Hippocampal formation (tissue), 2 donors: ENCODE results near the gene SNX9.

Experiments
- DNase-seq, 2 donors: peaks; one replicate each; lab custom pipeline; 2025; lab: John Stamatoyannopoulos, UW

The SNX9 gene

DNA sequence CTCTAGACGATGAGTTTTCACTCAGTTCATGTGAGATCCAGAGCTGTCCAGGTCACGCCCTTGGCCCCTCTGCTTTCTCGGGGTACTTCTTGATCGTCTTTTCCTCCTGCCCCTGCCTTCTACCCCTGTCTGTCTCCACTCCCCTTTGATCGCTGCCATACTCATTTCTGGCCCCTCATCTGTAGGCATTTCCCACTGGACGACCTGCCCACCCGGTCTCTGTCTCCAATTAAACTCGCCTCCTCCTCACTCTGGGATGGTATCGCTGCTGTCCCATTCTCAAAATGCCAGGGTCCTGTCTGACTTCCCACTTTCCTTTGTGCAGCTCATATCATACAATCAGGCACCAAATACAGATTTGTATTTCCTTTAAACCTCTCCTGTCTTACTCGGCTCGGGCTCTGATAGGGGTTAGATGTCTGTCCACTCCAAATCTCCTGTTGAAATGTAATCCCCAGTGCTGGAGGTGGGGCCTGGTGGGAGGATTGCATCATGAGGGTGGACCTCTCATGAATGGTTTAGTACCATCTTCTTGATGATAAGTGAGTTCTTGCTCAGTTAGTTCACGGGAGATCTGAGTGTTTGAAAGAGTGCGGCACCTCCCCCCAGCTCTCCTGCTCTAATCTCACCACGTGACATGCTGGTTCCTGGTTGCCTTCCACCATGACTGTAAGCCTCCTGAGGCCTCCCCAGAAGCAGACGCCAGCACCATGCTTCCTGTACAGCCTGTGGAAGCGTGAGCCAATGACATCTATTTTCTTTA, 155.2 kb downstream of the SNX9 start:
- DNase-seq = no peak

- no peak for DNase-seq
Measured at GRCh38 chr6:157980288-157981131, 157.5 kb downstream of the SNX9 start.

- no peak for DNase-seq
Measured at GRCh38 chr6:157981132-157981394, 158.0 kb downstream of the SNX9 start.

DNA sequence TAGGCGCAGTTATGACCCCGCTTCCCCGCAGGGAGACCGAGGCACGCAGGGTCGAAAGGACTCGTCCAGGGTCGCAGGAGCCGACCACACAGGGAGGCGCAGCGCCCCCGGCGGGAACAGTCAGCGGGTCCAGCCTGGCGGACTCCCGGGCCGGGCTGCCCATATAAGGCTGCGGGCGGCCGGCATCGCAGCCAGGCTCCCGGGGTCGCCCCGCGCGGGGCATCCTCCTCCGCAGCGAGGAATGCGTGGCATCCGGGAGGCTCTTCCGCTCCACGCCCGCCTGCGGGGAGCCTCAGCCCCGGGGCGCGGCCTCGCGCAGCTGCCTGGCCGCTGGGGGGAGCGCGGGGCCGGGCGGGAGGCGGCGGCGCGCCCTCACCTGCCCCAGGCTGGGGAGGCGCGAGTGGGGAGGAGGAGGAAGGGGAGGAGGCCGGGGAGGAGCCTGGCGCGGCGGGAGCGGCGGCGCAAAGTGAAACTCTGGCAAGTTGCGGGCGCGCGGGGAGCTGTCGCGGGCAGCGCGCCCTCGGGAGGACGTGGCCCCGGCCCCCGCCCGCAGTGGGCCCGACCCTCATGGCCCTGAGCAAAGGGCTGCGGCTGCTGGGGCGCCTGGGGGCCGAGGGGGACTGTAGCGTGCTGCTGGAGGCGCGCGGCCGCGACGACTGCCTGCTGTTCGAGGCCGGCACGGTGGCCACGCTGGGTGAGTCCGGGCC, 158.5 kb downstream of the SNX9 start, which contains the start of gene SYNJ2:
SYNJ2 (plus strand) TSS at position 469 of the 707 bp plus-strand sequence; CDS start at position 568, 99 bp downstream.
- peak in 1 of 2 donors; percentile 72 for DNase-seq

DNA sequence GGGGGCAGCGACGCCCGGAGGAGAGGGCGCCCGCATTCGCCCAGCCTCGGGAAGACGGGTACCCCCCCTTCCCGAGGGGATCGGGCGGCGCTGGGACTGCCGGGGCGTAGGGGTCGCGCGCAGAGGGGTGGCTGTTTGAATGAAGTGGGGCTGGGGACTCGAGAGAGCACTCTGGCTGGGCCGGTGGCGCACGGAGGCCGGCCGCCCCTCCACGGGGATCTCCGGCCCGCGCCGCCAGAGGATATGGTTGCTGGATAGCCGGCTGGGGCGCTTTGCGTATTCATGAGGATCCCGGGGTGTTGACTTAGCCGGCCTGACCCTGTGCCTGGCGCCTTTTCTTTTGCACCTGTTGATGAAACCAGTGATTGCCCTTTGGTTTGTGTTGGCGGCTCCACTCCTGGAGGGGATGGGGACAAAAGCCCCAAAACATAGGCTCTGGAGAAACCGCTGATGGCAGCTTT, 159.1 kb downstream of the SNX9 start:
- DNase-seq = no peak

GRCh38 chr6:157982563-157983405, 159.7 kb downstream of the SNX9 start:
- no peak for DNase-seq

DNA sequence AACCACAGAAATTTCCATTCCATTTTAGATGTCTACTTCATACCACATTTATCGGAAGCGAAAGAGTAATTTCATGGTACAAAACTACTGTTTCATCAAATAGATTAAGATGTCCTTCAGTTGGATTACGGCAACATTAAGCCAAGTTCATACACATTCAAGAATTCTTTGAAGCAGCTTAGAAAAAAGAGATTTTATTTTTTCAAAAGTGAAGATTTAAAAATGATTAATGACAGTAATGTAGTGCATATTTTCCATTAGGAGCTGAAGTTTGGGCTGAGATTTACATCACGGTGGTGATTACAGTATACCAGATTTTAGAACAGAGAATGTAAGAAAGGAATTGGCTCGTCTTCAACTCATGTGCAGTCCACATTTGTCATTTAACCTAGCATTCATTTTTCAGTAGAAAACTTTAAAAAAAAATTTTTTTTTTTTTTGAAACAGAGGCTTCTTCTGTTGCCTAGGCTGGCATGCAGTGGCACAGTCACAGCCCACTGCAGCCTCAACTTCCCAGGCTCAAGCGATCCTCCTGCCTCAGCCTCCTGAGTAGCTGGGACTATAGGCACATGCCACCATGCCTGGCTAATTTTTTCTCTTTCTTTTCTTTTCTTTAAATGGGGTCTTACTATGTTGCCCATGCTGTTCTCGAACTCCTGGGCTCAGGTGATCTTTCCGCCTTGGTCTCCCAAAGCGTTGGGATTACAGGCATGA, 160.5 kb downstream of the SNX9 start:
- no peak for DNase-seq

DNA sequence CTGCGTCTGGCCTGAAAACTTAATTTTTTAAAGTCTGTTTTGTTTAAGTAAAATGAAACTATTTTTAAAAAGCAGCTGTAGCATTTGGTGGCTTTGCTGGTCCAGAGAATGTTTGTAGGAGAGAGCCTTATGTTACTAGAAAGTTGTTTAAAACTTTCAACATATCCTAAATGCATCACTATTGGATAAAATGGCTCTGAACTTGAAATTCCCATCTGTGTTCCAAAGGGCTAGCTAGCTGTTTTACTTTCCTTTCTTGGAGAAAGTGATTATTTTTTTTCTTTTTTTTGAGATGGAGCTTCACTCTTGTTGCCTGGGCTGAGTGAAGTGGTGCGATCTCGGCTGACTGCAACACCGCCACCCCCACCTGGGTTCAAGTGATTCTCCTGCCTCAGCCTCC, 161.1 kb downstream of the SNX9 start:
- no peak for DNase-seq

DNA sequence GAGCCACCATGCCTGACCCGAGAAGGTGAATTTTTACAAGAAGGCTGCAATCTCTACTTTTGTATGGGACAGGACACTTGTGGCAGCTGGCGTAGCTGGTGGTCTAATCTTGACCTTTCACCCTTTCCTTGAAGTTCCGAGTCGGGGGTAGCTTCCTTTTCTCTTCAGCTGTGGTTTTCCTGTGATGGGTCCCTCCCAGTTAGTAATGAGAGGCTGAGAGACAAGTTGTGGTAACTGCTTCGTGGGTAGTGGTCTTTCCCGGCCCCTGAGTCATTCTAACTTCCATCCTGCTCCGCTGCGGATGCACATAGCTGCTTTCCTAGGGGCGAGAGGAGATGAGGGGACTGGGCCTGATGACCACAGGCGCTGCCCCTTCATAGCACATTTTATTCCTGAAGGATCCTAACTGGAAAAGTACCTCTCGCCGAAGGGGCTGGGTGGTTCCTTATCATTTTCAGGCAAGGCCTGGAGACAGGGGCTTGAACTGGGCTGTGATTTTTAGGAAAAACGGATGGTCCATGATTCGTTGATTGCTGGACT, 161.7 kb downstream of the SNX9 start:
- no peak for DNase-seq

DNA sequence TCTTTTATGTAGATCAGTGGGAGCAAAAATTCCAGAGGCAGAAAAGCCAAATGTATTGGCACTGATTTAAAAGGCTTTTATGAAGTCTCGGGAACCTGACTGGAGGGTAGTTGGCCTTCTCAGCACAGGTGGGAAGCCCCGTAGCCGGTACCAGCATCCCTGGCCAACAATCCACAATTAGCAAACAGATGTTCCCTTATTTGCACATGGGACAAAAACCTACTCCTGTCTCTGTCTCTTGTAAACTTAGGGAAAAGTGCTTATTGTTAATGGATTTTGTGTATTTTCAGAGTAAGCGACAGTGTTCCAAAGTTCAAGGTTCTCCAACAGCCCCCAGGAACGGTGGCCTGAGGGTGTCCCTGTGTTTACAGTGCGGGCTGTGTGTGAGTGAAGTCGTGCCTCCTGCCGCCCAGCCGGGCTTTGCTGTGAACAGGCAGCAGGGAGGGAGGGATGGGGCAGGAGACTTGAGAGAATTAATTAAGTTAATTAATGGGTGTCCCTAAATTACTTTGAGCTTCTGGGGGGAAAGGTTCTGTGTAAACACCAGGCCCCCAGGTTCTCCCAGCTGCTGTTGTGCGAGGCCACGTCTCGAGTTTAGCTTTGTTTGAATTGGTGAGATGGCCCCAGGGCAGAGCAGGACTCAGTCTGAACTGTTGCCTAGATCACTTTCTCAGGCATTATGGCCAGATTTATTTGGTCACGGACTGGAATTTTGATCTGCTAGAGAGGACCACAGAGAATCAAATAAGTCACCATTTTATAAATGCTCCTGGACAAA, 162.5 kb downstream of the SNX9 start:
- peak; percentile 28 to 42 for DNase-seq

GRCh38 chr6:157987788-157988699, 165.0 kb downstream of the SNX9 start:
- no peak for DNase-seq

GRCh38 chr6:157988700-157989063, 165.6 kb downstream of the SNX9 start:
- no peak for DNase-seq

GRCh38 chr6:157989541-157990289, 166.7 kb downstream of the SNX9 start:
- peak in 1 of 2 donors; percentile 24 for DNase-seq

GRCh38 chr6:157990321-157991066, 167.4 kb downstream of the SNX9 start:
- no peak for DNase-seq

DNA sequence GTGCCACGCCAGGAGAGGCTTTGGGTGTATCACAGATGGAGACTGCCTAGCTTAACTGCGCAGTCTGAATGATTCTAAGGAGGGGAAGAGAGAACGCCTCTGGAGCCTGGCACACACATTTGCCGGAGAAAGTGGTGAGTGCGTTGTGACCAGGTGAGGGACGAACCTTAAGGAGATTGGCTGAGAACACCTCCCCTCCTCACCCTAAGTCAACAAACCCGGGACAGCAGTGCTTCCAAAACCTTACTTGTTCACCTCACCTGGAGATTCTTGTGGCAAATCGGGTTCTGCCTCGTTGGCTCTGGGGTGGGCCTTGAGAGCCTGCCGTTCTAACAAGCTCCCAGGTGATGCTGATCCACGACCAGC, 168.0 kb downstream of the SNX9 start:
- no peak for DNase-seq

GRCh38 chr6:157993076-157993475, 170.0 kb downstream of the SNX9 start:
- DNase-seq = no peak

DNA sequence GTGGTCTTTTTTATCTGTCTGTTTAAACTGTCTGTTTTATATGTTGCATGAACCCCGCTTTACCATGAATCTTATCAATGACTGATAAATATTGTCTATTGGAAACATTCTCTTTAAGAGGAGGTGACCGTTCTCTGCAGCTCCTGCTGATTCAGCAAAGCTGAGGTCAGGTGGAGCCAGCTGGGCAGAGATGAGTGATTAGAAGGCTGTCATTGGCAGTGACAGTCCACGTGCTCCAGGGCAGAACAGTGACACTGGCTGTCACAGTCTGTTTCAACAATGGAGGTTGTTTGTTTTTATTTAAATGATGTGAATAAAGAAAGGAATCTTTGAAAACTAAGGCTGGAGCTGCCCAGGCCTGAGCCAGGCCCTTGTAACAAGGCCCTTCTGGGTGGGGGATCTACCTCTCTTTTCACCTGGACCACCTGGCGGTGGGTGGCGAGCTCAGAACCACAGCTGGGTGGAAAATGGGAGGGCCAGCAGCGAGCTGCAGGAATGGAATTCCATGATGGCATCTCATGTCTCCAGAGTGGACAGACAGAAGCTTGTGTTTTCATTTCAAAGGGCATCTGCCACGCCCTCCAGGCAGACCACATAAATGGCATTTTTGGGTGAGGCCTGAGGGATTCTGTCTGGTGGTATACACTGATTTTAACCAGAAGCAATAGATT, 171.2 kb downstream of the SNX9 start:
- DNase-seq = peak; percentile 40 to 62
